ENCODE measurements around the gene RPGRIP1L.

- TF ChIP-seq POLR2A (IDR thresholded peaks at IDR 0.05) = no peak
- TF ChIP-seq CTCF (IDR thresholded peaks at IDR 0.05) = no peak
Measured at GRCh38 chr16:53636978-53637377, 66.7 kb downstream of the RPGRIP1L start.

All from adrenal gland (tissue), 5 donors.